Keratinocyte (primary cell): ENCODE measurements around the gene SPECC1.

Source experiments
- EZH2 ChIP-seq: IDR thresholded peaks from one replicate; pipeline ENCODE4 v1.6.1; 2012; ENCODE audit warnings: inconsistent platforms, mild to moderate bottlenecking, low read length, moderate library complexity
- TF ChIP-seq, protein P1 (sequence below), 3 experiments: IDR thresholded peaks in 1 of 3; conservative IDR thresholded peaks in 1 of 3; optimal IDR thresholded peaks in 1 of 3; 2 replicates in 2 of 3; 3 replicates in 1 of 3; pipeline versions ENCODE3 to v1.5.1; 2011; ENCODE audit warnings: low read length in 3 of 3, mild to moderate bottlenecking in 3 of 3, moderate library complexity in 2 of 3, control low read depth in 1 of 3, inconsistent platforms in 1 of 3; ENCODE audit not compliant: insufficient read depth in 2 of 3; ENCODE audit errors: extremely low read depth in 1 of 3

DNA sequence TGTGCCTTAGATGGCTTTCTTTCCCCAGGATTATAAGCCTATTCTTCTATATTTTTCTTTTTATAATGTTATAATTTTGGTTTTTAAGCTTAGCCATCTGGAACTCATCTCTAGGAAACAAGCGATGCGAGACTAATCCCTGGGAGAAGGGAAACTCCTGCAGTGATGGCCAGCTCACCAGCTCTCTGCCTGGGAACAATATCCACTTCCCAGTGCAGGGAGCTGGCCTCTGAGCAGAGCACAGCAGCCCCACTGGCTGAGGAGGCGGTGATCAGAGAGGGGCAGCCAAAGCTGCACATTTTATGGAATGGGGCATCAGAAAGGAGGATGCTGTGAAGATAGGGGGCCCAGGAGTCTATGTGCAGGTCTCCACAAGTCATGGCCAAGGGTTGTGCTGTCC lies 274.9 kb downstream of the SPECC1 start:
- TF ChIP-seq, protein P1, sequence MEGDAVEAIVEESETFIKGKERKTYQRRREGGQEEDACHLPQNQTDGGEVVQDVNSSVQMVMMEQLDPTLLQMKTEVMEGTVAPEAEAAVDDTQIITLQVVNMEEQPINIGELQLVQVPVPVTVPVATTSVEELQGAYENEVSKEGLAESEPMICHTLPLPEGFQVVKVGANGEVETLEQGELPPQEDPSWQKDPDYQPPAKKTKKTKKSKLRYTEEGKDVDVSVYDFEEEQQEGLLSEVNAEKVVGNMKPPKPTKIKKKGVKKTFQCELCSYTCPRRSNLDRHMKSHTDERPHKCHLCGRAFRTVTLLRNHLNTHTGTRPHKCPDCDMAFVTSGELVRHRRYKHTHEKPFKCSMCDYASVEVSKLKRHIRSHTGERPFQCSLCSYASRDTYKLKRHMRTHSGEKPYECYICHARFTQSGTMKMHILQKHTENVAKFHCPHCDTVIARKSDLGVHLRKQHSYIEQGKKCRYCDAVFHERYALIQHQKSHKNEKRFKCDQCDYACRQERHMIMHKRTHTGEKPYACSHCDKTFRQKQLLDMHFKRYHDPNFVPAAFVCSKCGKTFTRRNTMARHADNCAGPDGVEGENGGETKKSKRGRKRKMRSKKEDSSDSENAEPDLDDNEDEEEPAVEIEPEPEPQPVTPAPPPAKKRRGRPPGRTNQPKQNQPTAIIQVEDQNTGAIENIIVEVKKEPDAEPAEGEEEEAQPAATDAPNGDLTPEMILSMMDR (optimal IDR thresholded peaks at IDR 0.05 in 1 of 3, IDR thresholded peaks at IDR 0.05 in 1 of 3, conservative IDR thresholded peaks at IDR 0.05 in 1 of 3; ENCODE audit: extremely low read depth in 1 of 3, insufficient read depth in 2 of 3, low read length in 3 of 3): no peak
- no peak for TF ChIP-seq EZH2
